IPS DF 19.7 (cell line): ENCODE measurements around the gene DDTL.
A peak's percentile ranks its signal among the peaks of the same experiment; 100 is the strongest.
"Not testable (repeated sequence)": the region's sequence is repeated elsewhere in the genome, so short reads cannot be mapped to it uniquely, and the experiment has no call there.

Experiments used
- DNase-seq: peaks from one replicate; pipeline ENCODE4 v3.0.0-alpha.2; 2013; ENCODE audit warnings: low read depth, low spot score

DDTL gene

DNA sequence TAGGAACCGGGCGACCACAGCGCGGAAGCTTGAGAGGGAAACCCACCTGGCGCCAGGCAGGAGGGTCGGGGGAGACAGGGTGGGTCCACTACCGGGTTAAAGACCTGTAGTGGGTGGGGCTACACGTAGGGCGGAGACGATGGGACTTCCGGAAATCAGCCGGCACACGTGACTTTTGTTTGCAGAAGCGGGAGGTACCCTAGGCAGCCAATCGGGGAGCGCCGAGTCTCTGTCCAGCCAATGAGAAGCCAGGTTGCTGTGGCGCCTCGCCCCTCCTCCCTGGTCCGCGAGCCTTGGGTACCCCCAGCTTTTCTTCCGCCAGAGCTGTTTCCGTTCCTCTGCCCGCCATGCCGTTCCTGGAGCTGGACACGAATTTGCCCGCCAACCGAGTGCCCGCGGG lies at the start of gene DDTL:
TSS of gene DDTL (plus strand) at position 321 of the 400 bp plus-strand sequence. CDS start at position 348, 27 bp downstream.
- DNase-seq, result not testable (repeated sequence)

DNA sequence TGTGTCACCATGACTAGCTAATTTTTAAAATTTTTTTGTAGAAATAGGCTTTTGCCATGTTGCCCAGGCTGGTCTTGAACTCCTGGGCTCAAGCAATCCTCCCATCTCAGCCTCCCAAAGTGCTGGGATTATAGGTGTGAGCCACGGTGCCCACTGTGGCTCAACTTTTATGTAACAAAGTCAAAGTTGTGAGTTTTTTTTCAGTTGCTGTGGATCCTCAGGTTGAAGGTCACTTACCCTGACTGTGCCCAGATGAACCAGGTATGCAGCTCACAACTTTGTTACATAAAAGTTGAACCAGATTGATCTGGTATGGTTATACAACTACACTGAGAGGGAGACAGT lies 46.4 kb upstream of the DDTL start:
- DNase-seq, result not testable (repeated sequence)

DNA sequence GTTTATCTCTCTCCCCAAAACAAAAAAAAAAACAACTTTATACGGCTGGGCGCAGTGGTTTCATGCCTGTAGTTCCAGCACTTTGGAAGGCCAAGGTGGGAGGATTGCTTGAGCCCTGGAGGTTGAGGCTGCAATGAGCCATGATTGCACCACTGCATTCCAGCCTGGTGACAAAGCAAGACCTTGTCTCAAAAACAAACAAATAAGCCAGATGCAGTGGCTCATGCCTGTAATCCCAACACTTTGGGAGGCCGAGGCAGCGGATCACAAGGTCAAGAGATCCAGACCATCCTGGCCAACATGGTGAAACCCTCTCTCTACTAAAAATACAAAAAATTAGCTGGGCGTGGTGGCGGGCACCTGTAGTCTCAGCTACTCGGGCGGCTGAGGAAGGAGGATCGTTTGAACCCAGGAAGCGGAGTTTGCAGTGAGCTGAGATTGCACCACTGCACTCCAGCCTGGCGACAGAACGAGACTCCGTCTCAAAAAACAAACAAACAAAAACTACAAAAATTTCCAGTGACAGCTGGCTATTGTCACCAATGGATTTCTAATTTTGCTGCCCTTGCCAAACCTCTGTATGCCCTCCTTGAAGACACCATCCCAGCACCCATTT lies 45.0 kb upstream of the DDTL start:
- DNase-seq, result not testable (repeated sequence)

DNA sequence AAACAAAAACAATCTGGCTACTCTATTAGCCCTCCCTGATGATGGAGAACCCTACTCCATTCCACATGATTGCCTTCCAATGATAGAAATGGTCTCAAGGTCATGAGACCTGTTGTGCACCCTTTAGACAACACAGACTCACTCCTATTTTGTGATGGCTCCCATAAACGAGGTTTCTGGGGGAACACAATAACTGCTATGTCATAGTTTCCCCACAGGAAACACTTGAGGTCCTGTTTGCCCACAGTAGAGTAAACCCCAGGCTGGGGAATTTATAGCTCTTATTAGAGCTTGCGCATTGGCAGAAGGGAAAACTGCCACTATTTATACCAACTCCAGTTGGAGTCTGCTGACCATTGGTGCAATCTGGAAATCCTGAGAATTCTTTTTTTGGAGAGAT lies 43.8 kb upstream of the DDTL start:
- no peak for DNase-seq

DNA sequence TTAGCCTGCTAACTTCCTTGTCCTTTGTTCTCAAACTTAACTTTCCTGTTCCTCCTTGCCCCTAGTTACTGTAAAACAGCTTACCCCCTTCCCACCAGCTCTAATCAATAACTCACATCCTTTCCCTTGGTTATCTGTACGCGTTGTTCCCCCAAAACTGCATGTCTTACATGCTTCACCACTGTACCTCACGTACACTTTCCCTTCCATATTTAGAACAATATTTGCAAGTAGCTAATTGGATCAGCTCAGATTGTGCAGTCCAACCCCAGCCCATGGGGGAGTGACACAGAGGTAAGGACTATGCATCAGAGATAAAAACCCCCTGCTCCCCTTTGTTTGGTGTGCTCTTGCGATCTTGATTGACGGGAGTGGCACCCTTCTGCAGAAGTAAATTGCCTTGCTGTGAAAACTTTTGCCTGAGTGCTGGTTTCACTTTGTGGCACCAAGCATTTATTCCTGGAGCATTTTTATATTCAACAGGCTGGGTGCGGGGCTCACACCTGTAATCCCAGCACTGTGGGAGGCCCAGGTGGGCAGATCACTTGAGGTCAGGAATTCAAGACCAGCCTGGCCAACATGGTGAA lies 41.6 kb upstream of the DDTL start:
- DNase-seq, result no peak

DNA sequence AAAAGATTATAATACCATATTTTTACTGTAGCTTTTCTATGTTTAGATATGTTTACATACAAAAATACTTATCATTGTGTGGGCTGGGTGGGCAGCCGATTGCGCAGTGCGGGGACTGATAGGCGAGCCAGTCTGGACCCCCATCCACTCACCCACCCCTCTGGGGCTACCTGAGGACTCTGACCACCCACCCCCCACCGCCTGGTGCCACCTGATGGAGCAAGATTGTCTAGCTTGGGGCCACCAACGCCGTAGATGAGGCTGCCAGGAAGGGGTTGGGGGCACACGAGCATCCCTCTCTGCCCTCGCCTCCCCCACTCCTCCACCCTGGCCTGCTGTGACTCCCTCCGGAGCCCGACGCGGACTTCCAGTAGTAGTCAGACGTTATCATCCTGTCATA lies 40.1 kb upstream of the DDTL start:
- DNase-seq, result no peak

DNA sequence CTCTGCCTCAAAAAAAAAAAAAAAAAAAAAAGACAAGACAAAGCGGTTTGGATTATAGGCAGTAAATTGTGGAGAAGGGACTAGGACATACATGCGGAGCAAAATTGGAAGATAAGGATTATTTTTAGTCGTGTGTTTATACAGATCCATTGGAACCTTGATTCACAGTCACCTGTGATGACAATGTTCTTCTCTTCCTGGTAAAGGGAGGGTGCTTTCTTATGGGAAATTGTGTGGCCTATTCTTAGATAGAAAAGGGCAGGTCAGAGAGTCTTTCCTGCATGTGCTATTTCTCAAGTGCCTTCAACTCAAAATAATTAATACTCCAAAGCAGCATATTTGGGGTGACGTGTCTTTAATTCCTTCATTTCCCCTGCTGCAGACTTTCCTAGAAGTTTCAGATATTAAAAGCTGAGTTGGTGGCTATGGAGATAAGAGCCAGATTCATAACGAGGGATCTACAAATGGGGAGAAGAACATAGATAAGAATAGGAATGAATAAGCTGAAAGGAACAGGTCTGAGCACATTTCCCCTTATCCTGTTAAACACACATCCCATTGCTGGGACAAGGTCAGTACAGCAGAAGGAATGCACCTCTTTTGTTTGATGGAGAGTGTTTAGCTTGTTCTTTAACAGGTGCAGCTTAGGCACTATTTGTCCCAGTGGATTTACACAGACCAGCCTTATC lies 28.2 kb upstream of the DDTL start:
- no peak for DNase-seq

DNA sequence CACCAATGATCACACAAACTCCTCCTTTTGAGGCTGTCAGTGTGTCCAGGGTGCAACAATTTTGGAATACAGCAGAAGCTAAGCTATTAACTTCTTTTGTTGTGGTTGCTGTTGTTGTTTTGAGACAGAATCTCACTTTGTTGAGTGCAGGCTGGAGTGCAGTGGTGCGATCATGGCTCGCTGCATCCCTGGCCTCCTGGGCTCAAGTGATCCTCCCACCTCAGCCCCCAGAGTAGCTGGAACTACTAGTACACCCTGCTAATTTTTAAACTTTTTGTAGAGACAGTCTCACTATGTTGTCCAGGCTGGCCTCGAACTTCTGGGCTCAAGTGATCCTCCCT lies 27.7 kb upstream of the DDTL start:
- DNase-seq, result no peak

DNA sequence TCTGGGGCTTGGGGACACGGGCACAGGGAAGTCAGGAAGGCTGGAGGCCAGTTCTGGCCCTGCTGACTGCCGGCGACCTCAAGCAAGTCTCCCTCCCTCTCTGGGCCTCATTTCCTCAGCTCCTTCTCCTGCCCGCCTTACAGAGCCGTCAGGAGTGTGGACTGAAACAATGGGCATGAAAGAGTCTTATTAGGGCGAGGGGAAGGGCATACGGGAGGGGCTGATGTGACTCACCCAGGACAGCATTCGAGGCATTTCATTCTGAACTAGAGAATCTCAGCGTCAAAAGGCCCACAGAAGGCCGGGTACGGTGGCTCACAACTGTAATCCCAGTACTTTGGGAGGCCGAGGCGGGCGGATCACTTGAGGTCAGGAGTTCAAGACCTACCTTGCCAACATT lies 26.5 kb upstream of the DDTL start:
- not testable (repeated sequence) for DNase-seq

DNA sequence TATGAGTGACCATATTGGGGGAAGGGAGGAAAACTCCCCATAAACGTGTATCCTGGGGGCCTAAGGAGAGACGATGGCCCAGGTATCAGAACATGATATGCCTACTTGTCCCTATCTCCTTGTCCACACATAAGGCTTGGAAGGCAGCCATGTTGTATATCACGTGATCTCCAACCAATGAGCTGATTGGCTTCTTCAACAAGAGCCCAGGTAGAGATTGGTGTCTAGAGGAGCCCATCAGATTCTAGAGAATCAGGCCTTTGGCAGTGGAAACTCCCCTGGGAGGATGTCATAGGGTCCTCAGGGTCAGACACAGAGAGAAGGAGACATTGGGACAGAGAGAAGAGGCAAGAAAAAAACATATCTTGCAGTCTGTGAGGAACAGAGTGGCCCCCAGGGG lies 19.3 kb upstream of the DDTL start:
- not testable (repeated sequence) for DNase-seq

DNA sequence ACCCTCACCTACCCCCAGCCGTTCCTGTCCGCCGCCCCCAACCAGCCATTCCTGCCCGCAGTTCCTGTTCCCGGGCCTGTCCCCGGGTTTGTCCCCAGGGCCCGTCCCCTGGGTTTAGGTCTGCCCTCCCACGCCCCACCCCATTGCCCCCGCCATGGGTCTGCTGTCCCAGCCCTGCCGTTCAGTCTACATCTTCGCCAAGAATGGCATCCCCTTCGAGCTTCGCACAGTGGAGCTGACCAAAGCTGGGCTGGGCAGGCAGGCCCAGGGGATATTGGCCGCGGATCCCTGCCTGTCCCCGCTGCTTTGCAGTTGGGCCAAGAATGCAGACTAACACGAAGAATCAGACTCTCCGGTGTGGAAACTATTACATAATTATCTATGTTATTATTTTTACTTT lies 16.9 kb upstream of the DDTL start:
- DNase-seq, result not testable (repeated sequence)

DNA sequence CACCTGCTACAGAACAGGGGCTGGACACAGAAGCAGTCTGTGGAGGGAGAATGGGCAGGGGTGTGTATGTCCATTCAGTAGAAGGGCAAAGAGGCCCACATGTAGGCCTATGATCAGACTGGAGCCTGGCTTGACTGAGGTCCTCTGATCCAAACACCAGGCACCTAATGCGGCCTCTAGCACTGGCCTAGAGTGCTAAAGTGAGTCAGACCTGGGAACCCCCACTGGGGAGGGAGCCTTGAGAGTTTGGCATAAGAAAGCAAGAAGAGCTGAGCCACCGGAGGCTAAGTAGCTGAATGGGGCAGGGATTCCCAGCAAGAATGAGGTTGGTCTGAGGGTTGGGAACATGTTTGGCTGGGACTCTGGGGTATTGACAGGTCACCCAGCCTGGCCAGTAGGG lies 15.3 kb upstream of the DDTL start:
- not testable (repeated sequence) for DNase-seq

DNA sequence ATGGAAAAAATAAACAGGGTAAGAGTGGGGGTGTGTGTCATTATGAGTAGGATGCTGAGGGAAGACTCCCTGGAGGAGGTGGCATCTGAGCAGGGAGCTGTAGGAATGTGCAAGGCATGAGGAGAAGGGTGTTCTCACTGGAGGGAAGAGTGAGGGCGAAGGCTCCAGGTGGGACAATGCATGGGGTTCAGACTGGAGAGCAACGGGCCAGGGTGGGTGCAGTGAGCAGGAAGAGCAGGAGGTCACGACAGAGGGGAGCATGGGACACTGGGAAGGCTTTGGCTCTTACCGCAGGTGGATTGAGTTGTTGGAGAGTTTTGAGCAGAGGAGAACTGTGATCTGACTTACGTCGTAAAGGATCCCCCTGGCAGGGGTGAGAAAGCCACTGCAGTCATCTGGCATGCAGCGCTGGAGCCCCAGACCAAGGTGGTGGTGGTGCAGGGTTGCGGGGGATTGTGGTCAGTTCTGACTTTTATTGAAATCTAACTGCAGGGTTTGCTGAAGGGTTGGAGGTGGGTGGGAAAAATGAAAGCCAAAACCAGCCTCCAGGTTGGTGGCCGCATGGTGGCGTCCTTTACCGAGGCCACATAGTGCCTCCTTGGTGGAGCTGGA lies 13.8 kb upstream of the DDTL start:
- DNase-seq, result not testable (repeated sequence)

DNA sequence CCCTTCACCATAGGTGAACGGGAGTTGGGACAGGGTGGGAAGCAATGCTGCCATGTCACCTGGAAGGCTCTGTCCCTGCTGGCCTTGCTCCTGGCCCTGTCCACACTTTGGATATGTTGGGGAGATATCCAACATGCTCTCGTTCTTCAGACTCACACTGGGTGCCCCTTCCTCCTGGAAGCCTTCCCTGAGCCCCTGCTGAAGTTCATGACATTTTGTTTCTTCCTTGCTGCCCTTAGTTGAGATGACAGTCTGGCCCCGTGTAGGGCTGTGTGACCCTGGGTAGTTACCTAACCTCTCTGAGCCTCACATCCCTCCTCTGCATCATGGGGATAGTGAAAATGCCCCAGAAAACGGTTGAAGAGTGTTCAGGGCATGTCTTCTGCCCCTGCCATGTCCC lies 13.2 kb upstream of the DDTL start:
- DNase-seq, result not testable (repeated sequence)

DNA sequence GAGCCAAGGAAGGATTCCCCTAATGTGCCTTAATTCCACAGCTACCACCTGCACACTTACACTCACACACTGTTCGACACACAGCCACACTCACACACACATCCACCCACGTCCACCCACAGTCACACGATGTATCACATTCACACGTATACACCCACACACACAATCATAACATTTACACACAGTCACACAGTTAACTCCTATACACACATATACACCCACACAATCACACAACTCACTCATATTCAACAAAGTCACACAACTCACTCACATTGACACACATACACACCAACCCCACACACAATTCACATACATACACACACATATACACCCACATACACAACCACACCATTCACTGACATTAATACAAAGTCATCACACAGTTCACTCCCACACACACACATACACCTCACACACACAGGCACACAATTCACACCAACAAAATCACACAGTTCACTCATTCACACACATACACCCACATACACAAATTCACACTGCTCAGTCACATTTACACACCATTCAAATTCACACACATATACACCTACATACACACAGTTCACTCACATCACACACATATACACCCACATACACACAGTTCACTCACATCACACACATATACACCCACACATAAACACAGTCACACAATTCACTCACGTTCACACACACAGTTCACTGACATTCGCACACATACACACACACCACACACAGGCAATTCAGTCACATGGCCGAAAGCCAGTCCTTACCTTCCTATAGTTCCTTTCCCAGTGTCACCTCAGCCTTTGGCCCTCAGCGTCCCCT lies 12.3 kb upstream of the DDTL start:
- DNase-seq, result not testable (repeated sequence)

DNA sequence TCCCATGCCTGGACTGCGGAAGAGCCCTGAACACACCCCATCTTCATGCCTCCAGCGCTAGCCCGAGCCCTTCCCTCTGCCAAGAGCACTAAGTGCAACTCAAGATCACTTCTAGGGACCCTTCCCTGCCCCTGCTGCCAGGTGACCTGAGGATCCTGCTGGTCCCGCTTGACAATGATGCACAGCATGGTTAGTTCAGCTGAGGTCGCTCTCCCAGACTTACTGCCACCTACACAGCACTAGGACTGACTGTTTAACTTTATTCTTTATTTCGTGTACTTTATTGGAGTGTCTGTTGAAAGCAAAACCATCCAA lies 11.7 kb upstream of the DDTL start:
- not testable (repeated sequence) for DNase-seq

DNA sequence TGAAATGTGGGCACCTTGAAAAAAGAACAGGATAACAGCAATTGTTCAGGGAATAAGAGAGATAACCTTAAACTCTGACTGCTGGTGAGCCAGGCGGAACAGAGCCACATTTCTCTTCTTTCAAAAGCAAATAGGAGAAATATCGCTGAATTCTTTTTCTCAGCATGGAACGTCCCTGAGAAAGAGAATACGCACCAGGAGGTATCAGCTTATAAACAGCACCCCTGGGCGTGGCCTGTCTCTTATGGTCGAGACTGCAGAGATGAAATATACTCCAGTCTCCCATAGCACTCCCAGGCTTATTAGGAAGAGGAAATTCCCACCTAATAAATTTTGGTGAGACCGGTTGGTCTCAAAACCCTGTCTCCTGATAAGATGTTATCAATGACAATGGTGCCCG lies 10.8 kb upstream of the DDTL start:
- not testable (repeated sequence) for DNase-seq

DNA sequence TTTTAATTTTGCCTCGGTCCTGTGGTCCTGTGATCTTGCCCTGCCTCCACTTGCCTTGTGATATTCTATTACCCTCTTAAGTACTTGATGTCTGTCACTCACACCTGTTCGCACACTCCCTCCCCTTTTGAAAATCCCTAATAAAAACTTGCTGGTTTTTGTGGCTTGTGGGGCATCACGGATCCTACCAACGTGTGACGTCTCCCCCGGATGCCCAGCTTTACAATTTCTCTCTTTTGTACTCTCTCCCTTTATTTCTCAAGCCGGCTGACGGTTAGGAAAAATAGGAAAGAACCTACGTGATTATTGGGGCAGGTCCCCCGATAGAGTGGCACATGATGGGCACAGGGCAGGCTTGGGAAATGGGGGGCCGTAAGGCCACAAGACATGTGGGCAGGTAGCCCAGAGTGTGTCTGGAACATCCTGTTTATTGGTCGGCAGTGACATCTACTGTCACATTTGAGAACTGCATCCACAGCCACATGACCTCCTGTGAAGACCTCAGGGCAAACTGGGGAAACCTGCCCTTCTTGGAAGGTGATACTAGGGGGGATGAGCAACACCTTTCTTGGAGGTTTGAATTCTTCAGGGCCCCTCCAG lies 10.3 kb upstream of the DDTL start:
- peak; percentile 35 for DNase-seq

DNA sequence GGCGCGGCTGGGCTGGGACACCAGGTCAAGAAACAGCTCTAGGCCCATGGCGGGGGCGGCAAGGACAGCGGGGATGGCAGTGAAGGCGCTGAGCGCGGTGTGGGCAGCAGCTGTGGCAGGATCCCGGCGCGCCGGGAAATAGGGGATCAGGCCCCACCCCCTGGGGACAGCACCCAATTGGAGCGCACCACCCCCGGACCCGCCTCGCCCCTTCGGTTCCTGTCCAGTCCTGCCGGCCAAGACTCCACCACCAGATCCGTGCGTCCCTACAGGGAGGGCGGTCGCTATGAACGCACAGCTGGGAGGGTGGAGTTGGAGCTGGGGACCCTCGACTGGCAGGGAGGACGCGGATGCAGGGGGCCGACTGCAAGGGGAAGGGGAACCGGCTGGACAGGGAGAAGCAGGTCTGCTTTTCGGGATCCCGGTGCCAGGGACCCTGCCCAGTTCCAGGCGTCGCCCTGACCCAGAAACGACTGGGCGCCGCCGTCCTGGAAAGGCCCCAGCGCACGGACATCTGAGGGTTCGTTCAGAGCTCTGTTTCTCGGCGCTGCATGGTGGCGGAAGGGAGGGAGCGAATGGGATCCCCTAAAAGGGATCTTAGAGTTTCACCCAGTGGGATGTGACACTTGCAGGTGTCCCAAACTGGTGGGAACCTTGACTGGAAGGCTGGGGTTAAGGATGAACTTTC lies 5.5 kb upstream of the DDTL start, which contains the start of gene GSTT2B:
TSS of gene GSTT2B (minus strand) at position 112 of the 688 bp plus-strand sequence. CDS start at position 48, 64 bp downstream.
- not testable (repeated sequence) for DNase-seq

DNA sequence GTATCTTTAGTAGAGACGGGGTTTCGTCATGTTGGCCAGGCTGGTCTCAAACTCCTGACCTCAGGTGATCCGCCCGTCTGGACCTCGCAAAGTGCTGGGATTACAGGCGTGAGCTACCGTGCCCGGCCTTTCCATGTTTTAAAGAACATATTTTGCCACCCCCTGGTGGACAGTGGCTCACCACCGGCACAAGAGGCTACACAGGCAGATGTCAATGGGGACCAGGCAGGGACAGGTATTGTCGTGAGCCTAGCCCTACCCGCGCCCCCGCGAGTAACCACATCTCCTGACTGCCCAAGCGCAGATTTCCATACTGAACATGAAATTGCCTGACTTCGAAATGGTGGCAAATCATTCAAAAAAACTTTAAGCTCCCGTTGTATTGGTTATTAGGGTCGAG lies 594 bp upstream of the DDTL start:
- DNase-seq, result not testable (repeated sequence)

DNA sequence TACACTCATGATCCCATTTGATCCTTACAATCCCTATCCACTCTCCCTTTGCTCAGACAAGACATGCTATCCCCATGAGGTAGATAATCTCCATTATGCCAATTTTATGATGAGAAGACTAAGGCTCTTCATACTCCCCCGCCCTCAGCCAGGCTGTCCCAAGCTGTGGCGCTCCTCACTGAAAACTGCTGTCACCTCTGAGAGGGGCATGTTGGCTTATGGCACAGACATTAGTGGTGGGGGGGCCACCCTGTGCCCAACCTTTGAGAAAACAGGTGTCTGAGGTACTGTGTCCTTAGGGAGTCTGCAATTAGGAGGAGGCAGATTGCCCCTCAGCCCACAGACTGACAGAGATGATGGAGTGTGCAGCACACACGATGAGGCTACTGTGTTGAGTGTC lies 2.4 kb downstream of the DDTL start:
- DNase-seq, result no peak
